H9 (cell line): ENCODE measurements around the gene MXI1. TPM values are rescaled to one million over a fixed set of nuclear protein-coding genes. Genes with fewer than 3 reads are reported as not detected.

Source experiments
- DNase-seq: peaks from one replicate; pipeline ENCODE4 v3.0.0-alpha.2; 2017
- H2AFZ ChIP-seq: one replicate; pipeline ENCODE4 v1.6.1; 2013; ENCODE audit warnings: mild to moderate bottlenecking, low read length, control low read depth, moderate library complexity
- H2AK5ac ChIP-seq: 2 replicates; pipeline ENCODE4 v1.6.1; 2013; ENCODE audit warnings: low read length, control low read depth, mixed read lengths; ENCODE audit not compliant: insufficient read length
- H2BK120ac ChIP-seq: one replicate; pipeline ENCODE4 v1.6.1; 2013; ENCODE audit warnings: low read depth, mild to moderate bottlenecking, low read length, control low read depth, inconsistent platforms; ENCODE audit not compliant: poor library complexity, severe bottlenecking
- H2BK12ac ChIP-seq: 2 replicates; pipeline ENCODE4 v1.6.1; 2013; ENCODE audit warnings: low read length, control low read depth, mixed read lengths, low read depth; ENCODE audit not compliant: insufficient read length
- H2BK15ac ChIP-seq: 2 replicates; pipeline ENCODE4 v1.6.1; 2013; ENCODE audit warnings: low read depth, low read length, control low read depth
- H2BK20ac ChIP-seq: one replicate; pipeline ENCODE4 v1.6.1; 2013; ENCODE audit warnings: low read depth, mild to moderate bottlenecking, low read length, control low read depth, inconsistent platforms; ENCODE audit not compliant: poor library complexity, severe bottlenecking
- H2BK5ac ChIP-seq: 2 replicates; pipeline ENCODE4 v1.6.1; 2013; ENCODE audit warnings: low read length, control low read depth, mixed read lengths; ENCODE audit not compliant: insufficient read length
- H3K14ac ChIP-seq: 2 replicates; pipeline ENCODE4 v1.6.1; 2013; ENCODE audit warnings: low read length, control low read depth; ENCODE audit not compliant: insufficient read depth
- H3K18ac ChIP-seq: 2 replicates; pipeline ENCODE4 v1.6.1; 2013; ENCODE audit warnings: low read depth, mild to moderate bottlenecking, mixed read lengths, low read length, control low read depth; ENCODE audit not compliant: insufficient read length
- H3K23ac ChIP-seq: 2 replicates; pipeline ENCODE4 v1.6.1; 2013; ENCODE audit warnings: low read length, control low read depth, mixed read lengths, low read depth; ENCODE audit not compliant: insufficient read length
- H3K23me2 ChIP-seq: 2 replicates; pipeline ENCODE4 v1.6.1; 2013; ENCODE audit warnings: low read depth, mild to moderate bottlenecking, mixed read lengths, low read length, control low read depth; ENCODE audit not compliant: insufficient read length, poor library complexity, severe bottlenecking
- H3K27ac ChIP-seq: 2 replicates; pipeline ENCODE4 v1.5.1; 2013; ENCODE audit warnings: low read length, control low read depth, mixed read lengths, low read depth; ENCODE audit not compliant: insufficient read length
- H3K27me3 ChIP-seq: 2 replicates; pipeline ENCODE4 v1.6.1; 2013; ENCODE audit warnings: low read length, control low read depth, inconsistent platforms; ENCODE audit not compliant: insufficient read depth
- H3K4ac ChIP-seq: 2 replicates; pipeline ENCODE4 v1.6.1; 2013; ENCODE audit warnings: low read depth, mild to moderate bottlenecking, control low read depth, inconsistent platforms, low read length, moderate library complexity
- H3K4me1 ChIP-seq: 2 replicates; pipeline ENCODE4 v1.6.1; 2013; ENCODE audit warnings: low read length, control low read depth, inconsistent platforms; ENCODE audit not compliant: insufficient read depth
- H3K4me2 ChIP-seq: 2 replicates; pipeline ENCODE4 v1.6.1; 2013; ENCODE audit warnings: low read length, control low read depth, mixed read lengths; ENCODE audit not compliant: insufficient read length, insufficient read depth
- H3K56ac ChIP-seq: 2 replicates; pipeline ENCODE4 v1.6.1; 2013; ENCODE audit warnings: low read depth, mild to moderate bottlenecking, mixed read lengths, low read length, control low read depth; ENCODE audit not compliant: insufficient read length
- H3K79me1 ChIP-seq: 2 replicates; pipeline ENCODE4 v1.6.1; 2013; ENCODE audit warnings: low read depth, mild to moderate bottlenecking, moderate library complexity, low read length, control low read depth, inconsistent platforms; ENCODE audit not compliant: insufficient read depth, poor library complexity, severe bottlenecking
- H3K79me2 ChIP-seq: 2 replicates; pipeline ENCODE4 v1.6.1; 2013; ENCODE audit warnings: low read length, control low read depth, inconsistent platforms; ENCODE audit not compliant: insufficient read depth
- H3K9ac ChIP-seq: 2 replicates; pipeline ENCODE4 v1.6.1; 2013; ENCODE audit warnings: low read length, control low read depth, mixed read lengths; ENCODE audit not compliant: insufficient read length; ENCODE audit errors: extremely low read depth
- H3K9me3 ChIP-seq: one replicate; pipeline ENCODE4 v1.6.1; 2013; ENCODE audit warnings: low read depth, low read length, inconsistent platforms; ENCODE audit not compliant: control insufficient read depth
- H3T11ph ChIP-seq: one replicate; pipeline ENCODE4 v1.6.1; 2013; ENCODE audit warnings: mild to moderate bottlenecking, low read length, control low read depth, inconsistent platforms
- H4K20me1 ChIP-seq: one replicate; pipeline ENCODE4 v1.6.1; 2013; ENCODE audit not compliant: control insufficient read depth, insufficient read length, insufficient read depth
- H4K5ac ChIP-seq: 2 replicates; pipeline ENCODE4 v1.6.1; 2013; ENCODE audit warnings: low read depth, mild to moderate bottlenecking, mixed read lengths, low read length, control low read depth; ENCODE audit not compliant: insufficient read length
- H4K8ac ChIP-seq: replicated peaks from 2 replicates; pipeline ENCODE4 v1.6.1; 2013; ENCODE audit warnings: low read length, control low read depth, mixed read lengths, low read depth; ENCODE audit not compliant: insufficient read length
- H4K91ac ChIP-seq: 2 replicates; pipeline ENCODE4 v1.6.1; 2013; ENCODE audit warnings: low read depth, mild to moderate bottlenecking, moderate library complexity, mixed read lengths, low read length, control low read depth; ENCODE audit not compliant: insufficient read length
- H3K27ac Mint-ChIP-seq, 3 experiments: 2 replicates in 2 of 3; 3 replicates in 1 of 3; pipeline ENCODE4 v1.8.0; 2020 to 2021; ENCODE audit warnings: mixed read lengths in 3 of 3, mild to moderate bottlenecking in 1 of 3, moderate library complexity in 1 of 3
- H3K27me3 Mint-ChIP-seq: 2 replicates; pipeline ENCODE4 v1.8.0; 2021; ENCODE audit warnings: low read depth, mild to moderate bottlenecking, moderate library complexity, mixed read lengths
- H3K36me3 Mint-ChIP-seq, 3 experiments: 2 replicates in 2 of 3; 3 replicates in 1 of 3; pipeline ENCODE4 v1.8.0; 2020 to 2021; ENCODE audit warnings: low read depth in 3 of 3, mixed read lengths in 3 of 3; ENCODE audit not compliant: insufficient read depth in 1 of 3
- H3K4me1 Mint-ChIP-seq, 2 experiments: 2 replicates each; pipeline ENCODE4 v1.8.0; 2020; ENCODE audit warnings: mixed read lengths in 2 of 2
- H3K4me3 Mint-ChIP-seq, 2 experiments: 2 replicates in 1 of 2; 3 replicates in 1 of 2; pipeline ENCODE4 v1.8.0; 2020 to 2021; ENCODE audit warnings: mild to moderate bottlenecking in 2 of 2, mixed read lengths in 2 of 2, moderate library complexity in 1 of 2
- H3K9me3 Mint-ChIP-seq, 2 experiments: 2 replicates in 1 of 2; 3 replicates in 1 of 2; pipeline ENCODE4 v1.8.0; 2020; ENCODE audit warnings: mild to moderate bottlenecking in 2 of 2, mixed read lengths in 2 of 2, moderate library complexity in 1 of 2
- WGBS: extraction: QIAGEN DNeasy Blood & Tissue Kit; methylation state at CpG from one replicate; pipeline ENCODE4 v1.1.7; 2013; ENCODE audit warnings: missing lambda C conversion rate, low lambda C conversion rate, mixed read lengths; ENCODE audit not compliant: insufficient read length; ENCODE audit errors: extremely low coverage; 5-methylcytosine and 5-hydroxymethylcytosine counted together
- total RNA-seq: library from RNA; stranded (reverse); gene quantifications from 2 replicates; pipeline ENCODE4 v1.2.1, GENCODE V29; 2021
- TF ChIP-seq, protein P1 (sequence below): fragments of 200-600 bp; sonication (generic); conservative IDR thresholded peaks from 3 replicates; pipeline ENCODE4 v1.8.0; 2021; ENCODE audit warnings: antibody characterized with exemption, mild to moderate bottlenecking

Gene MXI1
- total RNA-seq, 1 experiment from 2014 or later, result 5.6 TPM

DNA sequence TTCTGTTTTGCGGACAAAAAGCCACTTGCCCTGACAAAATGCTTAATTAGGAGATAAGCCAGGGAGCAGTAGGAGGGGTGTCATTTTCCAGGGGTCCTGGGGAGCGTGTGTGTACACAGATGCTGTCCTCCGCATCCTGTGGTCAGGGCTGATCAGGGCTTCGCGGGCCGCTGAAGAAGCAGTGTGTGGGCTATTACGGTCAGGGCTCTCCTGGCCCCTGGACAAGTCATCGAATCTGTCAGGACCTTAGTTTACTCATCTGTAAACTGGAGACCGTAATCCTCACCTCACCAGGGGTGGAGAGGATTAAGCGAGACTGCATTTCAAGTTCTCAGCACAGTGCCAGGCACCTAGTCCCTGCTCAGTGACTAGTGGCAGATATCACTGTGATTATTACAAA is 26.0 kb upstream of the MXI1 start:
- H2BK120ac ChIP-seq, result no peak overlapping the region
- H3K23ac ChIP-seq, result no peak overlapping the region
- TF ChIP-seq, protein P1, sequence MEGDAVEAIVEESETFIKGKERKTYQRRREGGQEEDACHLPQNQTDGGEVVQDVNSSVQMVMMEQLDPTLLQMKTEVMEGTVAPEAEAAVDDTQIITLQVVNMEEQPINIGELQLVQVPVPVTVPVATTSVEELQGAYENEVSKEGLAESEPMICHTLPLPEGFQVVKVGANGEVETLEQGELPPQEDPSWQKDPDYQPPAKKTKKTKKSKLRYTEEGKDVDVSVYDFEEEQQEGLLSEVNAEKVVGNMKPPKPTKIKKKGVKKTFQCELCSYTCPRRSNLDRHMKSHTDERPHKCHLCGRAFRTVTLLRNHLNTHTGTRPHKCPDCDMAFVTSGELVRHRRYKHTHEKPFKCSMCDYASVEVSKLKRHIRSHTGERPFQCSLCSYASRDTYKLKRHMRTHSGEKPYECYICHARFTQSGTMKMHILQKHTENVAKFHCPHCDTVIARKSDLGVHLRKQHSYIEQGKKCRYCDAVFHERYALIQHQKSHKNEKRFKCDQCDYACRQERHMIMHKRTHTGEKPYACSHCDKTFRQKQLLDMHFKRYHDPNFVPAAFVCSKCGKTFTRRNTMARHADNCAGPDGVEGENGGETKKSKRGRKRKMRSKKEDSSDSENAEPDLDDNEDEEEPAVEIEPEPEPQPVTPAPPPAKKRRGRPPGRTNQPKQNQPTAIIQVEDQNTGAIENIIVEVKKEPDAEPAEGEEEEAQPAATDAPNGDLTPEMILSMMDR, result no peak
- no peak overlapping the region for H2BK20ac ChIP-seq
- no peak overlapping the region for H4K5ac ChIP-seq
- no peak overlapping the region for H2AK5ac ChIP-seq
- no peaks in the 10 kb centered on the region for H3K23me2 ChIP-seq
- no peak overlapping the region for H2BK12ac ChIP-seq
- H3K9ac ChIP-seq, result no peak overlapping the region
- no peaks in the 10 kb centered on the region for H3K9me3 ChIP-seq
- no peak overlapping the region for H3T11ph ChIP-seq
- DNase-seq, result no peak
- H3K4me2 ChIP-seq, result no peak overlapping the region
- no peak overlapping the region for H3K18ac ChIP-seq
- H3K27me3 Mint-ChIP-seq, result peaks cover 80% of the 10 kb centered on the region
- no peaks in the 10 kb centered on the region for H3K9me3 Mint-ChIP-seq
- no peaks in the 10 kb centered on the region for H3K36me3 Mint-ChIP-seq
- no peak overlapping the region for H3K4me3 Mint-ChIP-seq
- no peak overlapping the region for H4K91ac ChIP-seq
- no peaks in the 10 kb centered on the region for H3K4me1 ChIP-seq
- H2BK5ac ChIP-seq, result no peak overlapping the region
- H3K4me1 Mint-ChIP-seq, result peaks cover 2 to 5% of the 10 kb centered on the region in 2 experiments
- H2BK15ac ChIP-seq, result no peak overlapping the region
- H3K4ac ChIP-seq, result no peak overlapping the region
- no peaks in the 10 kb centered on the region for H3K79me1 ChIP-seq
- no peaks in the 10 kb centered on the region for H4K20me1 ChIP-seq
- H2AFZ ChIP-seq, result no peak overlapping the region
- no peak overlapping the region for H4K8ac ChIP-seq
- no peaks in the 10 kb centered on the region for H3K79me2 ChIP-seq
- no peak overlapping the region for H3K56ac ChIP-seq
- no CpG with 5 or more reads among the region's 10 CpGs for WGBS
- no peak overlapping the region for H3K27ac ChIP-seq
- H3K27me3 ChIP-seq, result no peaks in the 10 kb centered on the region
- H3K14ac ChIP-seq, result no peak overlapping the region
- H3K27ac Mint-ChIP-seq, result no peak overlapping the region
